Measurements from ENCODE around the gene LGALS7. TPM values are rescaled to one million over a fixed set of nuclear protein-coding genes. Genes with fewer than 3 reads are reported as not detected.
"Not testable (repeated sequence)": the region's sequence is repeated elsewhere in the genome, so short reads cannot be mapped to it uniquely, and the experiment has no call there.

LGALS7 gene
- total RNA-seq, 1 donor from 2014 or later, result not detected

DNA sequence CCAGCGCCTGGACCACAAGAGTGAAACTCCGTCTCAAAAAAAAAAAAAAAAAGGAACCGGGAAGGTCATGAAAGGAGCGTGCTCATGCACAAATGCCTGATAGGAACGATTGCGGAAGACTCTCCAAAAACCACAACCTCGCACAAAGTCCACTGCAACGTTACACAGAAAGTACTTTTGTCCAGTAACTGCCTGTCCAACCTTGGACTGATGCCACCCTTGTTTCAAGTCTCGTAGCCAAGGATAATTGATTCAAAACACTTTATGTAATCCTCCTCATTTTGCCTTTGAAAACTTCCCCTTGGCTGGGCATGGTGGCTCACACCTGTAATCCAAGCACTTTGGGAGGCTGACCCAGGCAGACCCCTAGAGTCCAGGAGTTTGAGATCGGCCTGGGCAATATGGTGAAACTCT is 13.7 kb downstream of the LGALS7 start:
- DNase-seq (ENCODE audit: low spot score, unreplicated experiment), result no peak
- no peaks in the 10 kb centered on the region for H3K36me3 Mint-ChIP-seq (ENCODE audit: insufficient read depth)
- H3K27ac Mint-ChIP-seq, result no peak overlapping the region
- H3K4me1 Mint-ChIP-seq (ENCODE audit: low read depth), result no peaks in the 10 kb centered on the region
- no peak overlapping the region for H3K4me3 Mint-ChIP-seq (ENCODE audit: low read depth)
- no peaks in the 10 kb centered on the region for H3K9me3 Mint-ChIP-seq (ENCODE audit: low read depth)
- no peaks in the 10 kb centered on the region for H3K27me3 Mint-ChIP-seq
- TF ChIP-seq CTCF (IDR thresholded peaks at IDR 0.05; ENCODE audit: unreplicated experiment), result no peak

GRCh38 chr19:38754196-38754595 is 19.1 kb downstream of the LGALS7 start:
- H3K27ac Mint-ChIP-seq; H3K36me3 Mint-ChIP-seq (ENCODE audit: insufficient read depth); H3K9me3 Mint-ChIP-seq (ENCODE audit: low read depth); H3K4me3 Mint-ChIP-seq (ENCODE audit: low read depth); DNase-seq (ENCODE audit: low spot score, unreplicated experiment); H3K4me1 Mint-ChIP-seq (ENCODE audit: low read depth): not testable (repeated sequence)
- peaks cover 15% of the 10 kb centered on the region for H3K27me3 Mint-ChIP-seq

- not testable (repeated sequence) for H3K4me3 Mint-ChIP-seq (ENCODE audit: low read depth); H3K9me3 Mint-ChIP-seq (ENCODE audit: low read depth); DNase-seq (ENCODE audit: low spot score, unreplicated experiment); H3K36me3 Mint-ChIP-seq (ENCODE audit: insufficient read depth); H3K4me1 Mint-ChIP-seq (ENCODE audit: low read depth); H3K27ac Mint-ChIP-seq
- H3K27me3 Mint-ChIP-seq, result peaks cover 15% of the 10 kb centered on the region
Observed at GRCh38 chr19:38753783-38754182, 19.5 kb downstream of the LGALS7 start.

DNA sequence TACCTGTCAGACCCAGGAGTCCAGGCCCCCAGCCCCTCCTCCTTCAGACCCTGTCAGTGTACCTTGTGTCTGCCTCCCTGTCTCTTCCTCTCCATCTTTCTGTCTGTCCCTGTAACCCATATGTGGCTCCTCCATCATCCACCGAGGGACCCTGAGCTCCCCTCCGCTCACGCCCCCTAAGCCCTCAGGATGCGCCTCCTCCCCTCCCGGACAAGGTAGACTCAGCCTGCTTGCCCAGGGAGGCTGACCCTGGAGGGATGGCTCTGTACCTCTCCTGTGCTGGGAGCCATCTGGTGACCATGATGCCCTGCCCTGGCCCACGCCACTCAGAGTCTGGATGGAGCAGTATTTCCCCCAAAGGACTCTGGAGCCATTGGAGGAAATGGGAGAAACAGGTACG is 28.0 kb downstream of the LGALS7 start:
- Mint-ChIP-seq H3K4me1 (ENCODE audit: low read depth) (no peaks in the 10 kb centered on the region), H3K9me3 (ENCODE audit: low read depth) (no peaks in the 10 kb centered on the region), H3K27me3 (peaks cover 5% of the 10 kb centered on the region), H3K4me3 (ENCODE audit: low read depth) (no peak overlapping the region), H3K27ac (no peak overlapping the region), H3K36me3 (ENCODE audit: insufficient read depth) (no peaks in the 10 kb centered on the region)
- no peak for TF ChIP-seq CTCF (IDR thresholded peaks at IDR 0.05; ENCODE audit: unreplicated experiment)
- DNase-seq (ENCODE audit: low spot score, unreplicated experiment), result no peak

- Mint-ChIP-seq H3K4me1 (ENCODE audit: low read depth) (no peaks in the 10 kb centered on the region), H3K4me3 (ENCODE audit: low read depth) (no peak overlapping the region), H3K27ac (no peak overlapping the region), H3K27me3 (peaks cover under 1% of the 10 kb centered on the region), H3K9me3 (ENCODE audit: low read depth) (no peaks in the 10 kb centered on the region), H3K36me3 (ENCODE audit: insufficient read depth) (no peaks in the 10 kb centered on the region)
- no peak for TF ChIP-seq CTCF (IDR thresholded peaks at IDR 0.05; ENCODE audit: unreplicated experiment)
- no peak for DNase-seq (ENCODE audit: low spot score, unreplicated experiment)
Observed at GRCh38 chr19:38744874-38745273, 28.4 kb downstream of the LGALS7 start.

- H3K9me3 Mint-ChIP-seq (ENCODE audit: low read depth), result no peaks in the 10 kb centered on the region
- no peak for DNase-seq (ENCODE audit: low spot score, unreplicated experiment)
- H3K36me3 Mint-ChIP-seq (ENCODE audit: insufficient read depth), result no peaks in the 10 kb centered on the region
- no peaks in the 10 kb centered on the region for H3K27me3 Mint-ChIP-seq
- no peak within 1 kb of the TSS for H3K27ac Mint-ChIP-seq
- no peaks in the 10 kb centered on the region for H3K4me1 Mint-ChIP-seq (ENCODE audit: low read depth)
- no peak for TF ChIP-seq CTCF (IDR thresholded peaks at IDR 0.05; ENCODE audit: unreplicated experiment)
- H3K4me3 Mint-ChIP-seq (ENCODE audit: low read depth), result no peak within 1 kb of the TSS
Observed at GRCh38 chr19:38744298-38744681, 29.0 kb downstream of the LGALS7 start, which contains the start of gene CAPN12. Gene CAPN12, minus strand, starts transcription at chr19:38744474. Its CDS starts 309 bp downstream, at chr19:38744165.
